ENCODE data around the gene BNIP1.
A peak's percentile ranks its signal among the peaks of the same experiment; 100 is the strongest.
"Not testable (repeated sequence)": the region's sequence is repeated elsewhere in the genome, so short reads cannot be mapped to it uniquely, and the experiment has no call there.

The BNIP1 gene

GRCh38 chr5:173144200-173145176 lies at the start of gene BNIP1:
Gene BNIP1, plus strand, starts transcription at chr5:173144531. Its CDS starts 15 bp downstream, at chr5:173144546.
- peak; percentile 92 for DNase-seq (ENCODE audit: low read depth)

- DNase-seq (ENCODE audit: low read depth) = no peak
Observed at GRCh38 chr5:173098787-173099186, 45.5 kb upstream of the BNIP1 start.

- DNase-seq (ENCODE audit: low read depth) = no peak
Observed at GRCh38 chr5:173099461-173099860, 44.9 kb upstream of the BNIP1 start.

GRCh38 chr5:173101245-173101644 lies 43.1 kb upstream of the BNIP1 start:
- no peak for DNase-seq (ENCODE audit: low read depth)

GRCh38 chr5:173103411-173103810 lies 40.9 kb upstream of the BNIP1 start:
- no peak for DNase-seq (ENCODE audit: low read depth)

GRCh38 chr5:173108914-173109313 lies 35.4 kb upstream of the BNIP1 start:
- DNase-seq (ENCODE audit: low read depth) = no peak

GRCh38 chr5:173114536-173114935 lies 29.8 kb upstream of the BNIP1 start:
- no peak for DNase-seq (ENCODE audit: low read depth)

GRCh38 chr5:173119719-173120118 lies 24.6 kb upstream of the BNIP1 start:
- DNase-seq (ENCODE audit: low read depth) = no peak

- no peak for DNase-seq (ENCODE audit: low read depth)
Observed at GRCh38 chr5:173123416-173123815, 20.9 kb upstream of the BNIP1 start.

- DNase-seq (ENCODE audit: low read depth) = not testable (repeated sequence)
Observed at GRCh38 chr5:173132166-173132565, 12.2 kb upstream of the BNIP1 start.

GRCh38 chr5:173138707-173139106 lies 5.6 kb upstream of the BNIP1 start:
- DNase-seq (ENCODE audit: low read depth) = no peak

- DNase-seq (ENCODE audit: low read depth) = no peak
Observed at GRCh38 chr5:173139631-173140030, 4.7 kb upstream of the BNIP1 start.

- DNase-seq (ENCODE audit: low read depth) = no peak
Observed at GRCh38 chr5:173140769-173141168, 3.6 kb upstream of the BNIP1 start.

- DNase-seq (ENCODE audit: low read depth) = no peak
Observed at GRCh38 chr5:173143567-173143966, 764 bp upstream of the BNIP1 start.

- DNase-seq (ENCODE audit: low read depth) = no peak
Observed at GRCh38 chr5:173148354-173148753, 4.0 kb downstream of the BNIP1 start.

- DNase-seq (ENCODE audit: low read depth) = no peak
Observed at GRCh38 chr5:173152547-173152946, 8.2 kb downstream of the BNIP1 start.

GRCh38 chr5:173153842-173154241 lies 9.5 kb downstream of the BNIP1 start:
- DNase-seq (ENCODE audit: low read depth) = no peak

GRCh38 chr5:173154619-173155018 lies 10.3 kb downstream of the BNIP1 start:
- DNase-seq (ENCODE audit: low read depth) = not testable (repeated sequence)

- no peak for DNase-seq (ENCODE audit: low read depth)
Observed at GRCh38 chr5:173155912-173156311, 11.6 kb downstream of the BNIP1 start.

- no peak for DNase-seq (ENCODE audit: low read depth)
Observed at GRCh38 chr5:173158366-173158765, 14.0 kb downstream of the BNIP1 start.

GRCh38 chr5:173159256-173159655 lies 14.9 kb downstream of the BNIP1 start:
- no peak for DNase-seq (ENCODE audit: low read depth)

- DNase-seq (ENCODE audit: low read depth) = no peak
Observed at GRCh38 chr5:173161148-173161547, 16.8 kb downstream of the BNIP1 start.

- no peak for DNase-seq (ENCODE audit: low read depth)
Observed at GRCh38 chr5:173163219-173163618, 18.9 kb downstream of the BNIP1 start.
